ENCODE measurements around the gene ZNF469. TPM values are rescaled to one million over a fixed set of nuclear protein-coding genes. Genes with fewer than 3 reads are reported as not detected.

ZNF469 gene
- total RNA-seq, 1 experiment from 2014 or later: not detected

DNA sequence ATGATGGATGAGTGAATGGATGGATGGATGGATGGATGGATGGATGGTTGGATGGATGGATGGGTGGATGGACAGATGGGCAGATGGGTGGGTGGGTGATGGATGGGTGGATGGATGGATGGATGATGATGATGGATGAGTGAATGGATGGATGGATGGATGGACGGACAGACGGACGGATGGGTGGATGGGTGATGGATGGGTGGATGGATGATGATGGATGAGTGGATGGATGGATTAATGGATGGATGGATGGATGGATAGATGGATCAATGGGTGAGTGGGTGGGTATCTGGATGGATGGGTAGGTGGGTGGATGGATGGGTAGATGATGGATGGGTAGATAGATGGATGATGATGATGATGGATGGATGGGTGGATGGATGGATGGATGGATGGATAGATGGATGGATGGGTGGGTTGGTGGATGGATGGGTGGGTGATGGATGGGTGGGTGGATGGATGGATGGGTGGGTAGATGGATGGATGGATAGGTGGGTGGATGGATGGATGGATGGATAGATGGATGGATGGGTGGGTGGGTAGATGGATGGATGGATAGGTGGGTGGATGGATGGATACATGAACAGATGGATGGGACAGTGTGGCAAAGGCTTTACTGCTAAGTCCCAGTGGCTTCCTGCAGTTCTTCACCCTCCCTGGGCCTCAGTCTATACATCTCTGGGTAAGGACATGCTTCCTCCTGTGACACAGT is 40.1 kb downstream of the ZNF469 start:
- Histone ChIP-seq H3K9me2 (replicated peaks; ENCODE audit: insufficient read depth, low read length) (no peaks in the 10 kb centered on the region), H3K4me3 (ENCODE audit: low read length) (no peak overlapping the region), H4K20me1 (ENCODE audit: insufficient read depth, low read depth, low read length) (no peaks in the 10 kb centered on the region), H3K79me2 (ENCODE audit: low read length) (no peaks in the 10 kb centered on the region), H3K36me3 (ENCODE audit: insufficient read depth, low read length) (no peaks in the 10 kb centered on the region), H3K9ac (ENCODE audit: low read length) (no peak overlapping the region), H3K4me1 (ENCODE audit: low read length) (no peaks in the 10 kb centered on the region), H2AFZ (ENCODE audit: low read length) (no peak overlapping the region), H3K4me2 (ENCODE audit: low read depth, low read length, poor library complexity, severe bottlenecking) (no peak overlapping the region), H3K9me3 (ENCODE audit: low read length) (no peaks in the 10 kb centered on the region), H3K27ac (ENCODE audit: low read length) (no peak overlapping the region), H3K27me3 (ENCODE audit: low read length) (no peaks in the 10 kb centered on the region)
- no peak for DNase-seq

DNA sequence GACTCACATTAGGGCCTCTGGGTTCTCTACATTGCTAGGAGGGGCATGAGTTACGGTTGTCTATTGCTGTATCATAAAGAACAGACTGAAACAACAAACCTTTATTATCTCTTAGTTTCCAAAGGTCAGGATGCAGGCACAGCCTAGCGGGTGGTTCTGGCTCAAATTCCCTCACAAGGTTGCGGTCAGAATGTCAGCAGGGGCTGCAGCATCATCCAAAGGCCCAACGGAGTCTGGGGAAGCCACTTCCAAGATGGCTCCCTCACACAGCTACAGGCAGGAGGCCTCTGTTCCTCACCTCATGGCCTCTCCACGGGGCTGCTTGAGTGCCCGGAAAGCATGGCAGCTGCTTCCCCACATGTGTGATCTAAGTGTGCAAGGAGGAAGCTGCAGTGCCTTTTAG is 40.7 kb downstream of the ZNF469 start:
- no peak overlapping the region for H3K4me3 ChIP-seq (ENCODE audit: low read length)
- no peak overlapping the region for H3K9ac ChIP-seq (ENCODE audit: low read length)
- H3K36me3 ChIP-seq (ENCODE audit: insufficient read depth, low read length): no peaks in the 10 kb centered on the region
- no peaks in the 10 kb centered on the region for H4K20me1 ChIP-seq (ENCODE audit: insufficient read depth, low read depth, low read length)
- H3K9me2 ChIP-seq (replicated peaks; ENCODE audit: insufficient read depth, low read length): no peaks in the 10 kb centered on the region
- H3K27ac ChIP-seq (ENCODE audit: low read length): no peak overlapping the region
- no peaks in the 10 kb centered on the region for H3K27me3 ChIP-seq (ENCODE audit: low read length)
- H3K4me1 ChIP-seq (ENCODE audit: low read length): no peaks in the 10 kb centered on the region
- no peaks in the 10 kb centered on the region for H3K9me3 ChIP-seq (ENCODE audit: low read length)
- no peak for DNase-seq
- no peak overlapping the region for H3K4me2 ChIP-seq (ENCODE audit: low read depth, low read length, poor library complexity, severe bottlenecking)
- H2AFZ ChIP-seq (ENCODE audit: low read length): no peak overlapping the region
- H3K79me2 ChIP-seq (ENCODE audit: low read length): no peaks in the 10 kb centered on the region

DNA sequence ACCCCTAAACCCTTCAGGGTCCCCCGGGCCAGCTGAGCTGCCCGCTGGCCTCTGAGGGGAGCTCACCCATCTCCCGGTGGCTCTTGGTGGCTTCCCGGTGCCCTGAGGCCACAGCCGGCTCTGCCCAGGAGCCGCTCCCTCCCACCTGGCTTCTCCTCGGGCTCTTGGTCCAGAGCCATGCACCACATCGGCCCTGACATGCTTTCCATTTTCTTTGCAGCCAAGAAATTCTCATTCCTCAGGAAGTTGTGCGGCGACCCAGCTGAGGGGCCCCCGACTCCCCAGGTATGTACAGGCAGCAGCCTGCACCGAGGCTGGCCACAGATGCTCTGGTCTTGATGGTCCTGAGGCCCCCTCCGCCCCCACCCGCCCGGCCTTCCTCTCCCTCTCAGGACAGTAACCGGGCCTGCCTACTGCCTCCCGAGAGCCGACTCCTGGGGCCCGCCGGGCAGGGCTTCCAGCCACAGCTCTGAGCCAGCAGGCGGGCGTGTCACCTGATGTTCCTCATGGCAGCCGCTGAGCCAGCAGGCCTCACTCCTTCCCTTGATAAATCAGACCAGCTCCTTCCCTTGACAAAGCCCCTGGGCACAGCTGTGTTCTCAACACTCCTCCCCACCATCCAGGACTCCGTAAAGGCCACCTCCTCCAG is 42.0 kb downstream of the ZNF469 start:
- Histone ChIP-seq H3K9me3 (ENCODE audit: low read length) (no peaks in the 10 kb centered on the region), H3K27ac (ENCODE audit: low read length) (no peak overlapping the region), H3K9ac (ENCODE audit: low read length) (no peak overlapping the region), H3K4me2 (ENCODE audit: low read depth, low read length, poor library complexity, severe bottlenecking) (no peak overlapping the region), H3K36me3 (ENCODE audit: insufficient read depth, low read length) (no peaks in the 10 kb centered on the region), H3K4me3 (ENCODE audit: low read length) (no peak overlapping the region), H3K4me1 (ENCODE audit: low read length) (no peaks in the 10 kb centered on the region), H3K9me2 (replicated peaks; ENCODE audit: insufficient read depth, low read length) (no peaks in the 10 kb centered on the region), H2AFZ (ENCODE audit: low read length) (no peak overlapping the region), H4K20me1 (ENCODE audit: insufficient read depth, low read depth, low read length) (no peaks in the 10 kb centered on the region), H3K79me2 (ENCODE audit: low read length) (no peaks in the 10 kb centered on the region), H3K27me3 (ENCODE audit: low read length) (no peaks in the 10 kb centered on the region)
- no peak for DNase-seq

- Histone ChIP-seq H3K4me3 (ENCODE audit: low read length) (no peak overlapping the region), H3K27ac (ENCODE audit: low read length) (no peak overlapping the region), H3K9ac (ENCODE audit: low read length) (no peak overlapping the region), H3K4me2 (ENCODE audit: low read depth, low read length, poor library complexity, severe bottlenecking) (no peak overlapping the region), H3K9me3 (ENCODE audit: low read length) (no peaks in the 10 kb centered on the region), H3K36me3 (ENCODE audit: insufficient read depth, low read length) (no peaks in the 10 kb centered on the region), H4K20me1 (ENCODE audit: insufficient read depth, low read depth, low read length) (no peaks in the 10 kb centered on the region), H3K9me2 (replicated peaks; ENCODE audit: insufficient read depth, low read length) (no peaks in the 10 kb centered on the region), H3K4me1 (ENCODE audit: low read length) (no peaks in the 10 kb centered on the region), H3K27me3 (ENCODE audit: low read length) (no peaks in the 10 kb centered on the region), H3K79me2 (ENCODE audit: low read length) (no peaks in the 10 kb centered on the region), H2AFZ (ENCODE audit: low read length) (no peak overlapping the region)
- DNase-seq: no peak
These were observed 43.3 kb downstream of the ZNF469 start for GRCh38 chr16:88426018-88426417.

DNA sequence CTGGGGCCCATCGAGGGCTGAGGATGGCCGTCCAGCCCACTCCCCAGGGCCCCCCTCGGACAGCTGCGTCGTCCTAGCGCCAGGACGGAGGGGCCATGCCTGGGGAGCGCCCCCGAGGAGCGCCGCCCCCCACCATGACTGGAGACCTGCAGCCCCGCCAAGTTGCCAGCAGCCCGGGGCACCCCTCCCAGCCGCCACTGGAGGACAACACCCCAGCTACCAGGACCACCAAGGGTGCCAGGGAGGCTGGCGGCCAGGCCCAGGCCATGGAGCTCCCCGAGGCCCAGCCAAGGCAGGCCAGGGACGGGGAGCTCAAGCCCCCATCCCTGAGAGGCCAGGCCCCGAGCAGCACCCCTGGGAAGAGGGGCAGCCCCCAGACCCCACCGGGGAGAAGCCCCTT is 44.6 kb downstream of the ZNF469 start:
- Histone ChIP-seq H3K4me3 (ENCODE audit: low read length) (no peak overlapping the region), H2AFZ (ENCODE audit: low read length) (no peak overlapping the region), H3K27me3 (ENCODE audit: low read length) (no peaks in the 10 kb centered on the region), H4K20me1 (ENCODE audit: insufficient read depth, low read depth, low read length) (no peaks in the 10 kb centered on the region), H3K36me3 (ENCODE audit: insufficient read depth, low read length) (no peaks in the 10 kb centered on the region), H3K27ac (ENCODE audit: low read length) (no peak overlapping the region), H3K4me2 (ENCODE audit: low read depth, low read length, poor library complexity, severe bottlenecking) (no peak overlapping the region), H3K9ac (ENCODE audit: low read length) (no peak overlapping the region), H3K79me2 (ENCODE audit: low read length) (no peaks in the 10 kb centered on the region), H3K9me3 (ENCODE audit: low read length) (no peaks in the 10 kb centered on the region), H3K4me1 (ENCODE audit: low read length) (no peaks in the 10 kb centered on the region), H3K9me2 (replicated peaks; ENCODE audit: insufficient read depth, low read length) (no peaks in the 10 kb centered on the region)
- DNase-seq: no peak

DNA sequence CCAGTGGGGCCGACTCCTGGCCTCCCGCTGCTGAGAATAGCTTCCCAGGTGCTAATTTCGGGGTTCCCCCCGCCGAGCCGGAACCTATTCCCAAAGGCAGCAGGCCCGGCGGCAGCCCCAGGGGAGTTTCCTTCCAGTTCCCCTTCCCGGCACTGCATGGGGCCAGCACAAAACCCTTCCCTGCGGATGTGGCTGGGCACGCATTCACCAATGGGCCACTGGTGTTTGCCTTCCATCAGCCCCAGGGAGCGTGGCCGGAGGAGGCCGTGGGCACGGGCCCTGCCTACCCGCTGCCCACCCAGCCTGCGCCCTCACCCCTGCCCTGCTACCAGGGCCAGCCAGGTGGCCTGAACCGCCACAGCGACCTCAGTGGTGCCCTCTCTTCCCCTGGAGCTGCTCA is 45.4 kb downstream of the ZNF469 start:
- no peaks in the 10 kb centered on the region for H3K36me3 ChIP-seq (ENCODE audit: insufficient read depth, low read length)
- H3K9me2 ChIP-seq (replicated peaks; ENCODE audit: insufficient read depth, low read length): no peaks in the 10 kb centered on the region
- no peak overlapping the region for H2AFZ ChIP-seq (ENCODE audit: low read length)
- H3K27me3 ChIP-seq (ENCODE audit: low read length): no peaks in the 10 kb centered on the region
- no peak overlapping the region for H3K9ac ChIP-seq (ENCODE audit: low read length)
- no peaks in the 10 kb centered on the region for H3K79me2 ChIP-seq (ENCODE audit: low read length)
- H3K4me2 ChIP-seq (ENCODE audit: low read depth, low read length, poor library complexity, severe bottlenecking): no peak overlapping the region
- no peaks in the 10 kb centered on the region for H3K9me3 ChIP-seq (ENCODE audit: low read length)
- H3K4me3 ChIP-seq (ENCODE audit: low read length): no peak overlapping the region
- no peaks in the 10 kb centered on the region for H4K20me1 ChIP-seq (ENCODE audit: insufficient read depth, low read depth, low read length)
- DNase-seq: no peak
- no peaks in the 10 kb centered on the region for H3K4me1 ChIP-seq (ENCODE audit: low read length)
- no peak overlapping the region for H3K27ac ChIP-seq (ENCODE audit: low read length)

- no peak for DNase-seq
- H3K79me2 ChIP-seq (ENCODE audit: low read length): no peaks in the 10 kb centered on the region
- H3K9ac ChIP-seq (ENCODE audit: low read length): no peak overlapping the region
- H3K4me2 ChIP-seq (ENCODE audit: low read depth, low read length, poor library complexity, severe bottlenecking): no peak overlapping the region
- no peaks in the 10 kb centered on the region for H3K4me1 ChIP-seq (ENCODE audit: low read length)
- no peak overlapping the region for H3K4me3 ChIP-seq (ENCODE audit: low read length)
- no peak overlapping the region for H3K27ac ChIP-seq (ENCODE audit: low read length)
- H4K20me1 ChIP-seq (ENCODE audit: insufficient read depth, low read depth, low read length): no peaks in the 10 kb centered on the region
- no peaks in the 10 kb centered on the region for H3K9me2 ChIP-seq (replicated peaks; ENCODE audit: insufficient read depth, low read length)
- no peak overlapping the region for H2AFZ ChIP-seq (ENCODE audit: low read length)
- H3K27me3 ChIP-seq (ENCODE audit: low read length): no peaks in the 10 kb centered on the region
- H3K36me3 ChIP-seq (ENCODE audit: insufficient read depth, low read length): no peaks in the 10 kb centered on the region
- H3K9me3 ChIP-seq (ENCODE audit: low read length): no peaks in the 10 kb centered on the region
These were observed 46.0 kb downstream of the ZNF469 start for GRCh38 chr16:88428616-88429386.

DNA sequence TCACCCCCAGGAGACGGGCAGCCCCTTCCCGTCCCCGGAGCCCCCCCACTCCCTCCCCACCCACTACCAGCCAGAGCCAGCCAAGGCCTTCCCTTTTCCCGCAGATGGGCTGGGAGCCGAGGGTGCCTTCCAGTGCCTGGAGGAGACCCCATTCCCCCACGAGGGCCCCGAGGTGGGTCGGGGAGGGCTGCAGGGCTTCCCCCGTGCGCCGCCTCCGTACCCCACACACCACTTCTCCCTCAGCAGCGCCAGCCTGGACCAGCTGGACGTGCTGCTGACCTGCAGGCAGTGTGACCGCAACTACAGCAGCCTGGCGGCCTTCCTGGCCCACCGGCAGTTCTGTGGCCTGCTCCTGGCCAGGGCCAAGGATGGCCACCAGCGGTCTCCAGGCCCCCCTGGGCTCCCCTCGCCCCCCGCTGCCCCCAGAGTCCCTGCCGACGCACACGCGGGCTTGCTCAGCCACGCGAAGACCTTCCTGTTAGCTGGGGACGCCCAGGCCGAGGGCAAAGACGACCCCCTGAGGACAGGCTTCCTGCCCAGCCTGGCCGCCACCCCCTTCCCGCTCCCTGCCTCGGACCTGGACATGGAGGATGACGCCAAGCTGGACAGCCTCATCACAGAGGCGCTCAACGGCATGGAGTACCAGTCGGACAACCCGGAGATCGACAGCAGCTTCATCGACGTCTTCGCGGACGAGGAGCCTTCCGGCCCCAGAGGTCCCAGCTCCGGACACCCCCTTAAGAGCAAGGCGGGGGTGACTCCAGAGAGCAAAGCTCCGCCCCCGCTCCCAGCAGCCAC is 46.8 kb downstream of the ZNF469 start:
- Histone ChIP-seq H3K79me2 (ENCODE audit: low read length) (no peaks in the 10 kb centered on the region), H3K4me3 (ENCODE audit: low read length) (no peak overlapping the region), H3K36me3 (ENCODE audit: insufficient read depth, low read length) (no peaks in the 10 kb centered on the region), H3K9me3 (ENCODE audit: low read length) (no peaks in the 10 kb centered on the region), H4K20me1 (ENCODE audit: insufficient read depth, low read depth, low read length) (no peaks in the 10 kb centered on the region), H3K4me1 (ENCODE audit: low read length) (no peaks in the 10 kb centered on the region), H3K27me3 (ENCODE audit: low read length) (no peaks in the 10 kb centered on the region), H3K27ac (ENCODE audit: low read length) (no peak overlapping the region), H2AFZ (ENCODE audit: low read length) (no peak overlapping the region), H3K9me2 (replicated peaks; ENCODE audit: insufficient read depth, low read length) (no peaks in the 10 kb centered on the region), H3K4me2 (ENCODE audit: low read depth, low read length, poor library complexity, severe bottlenecking) (no peak overlapping the region), H3K9ac (ENCODE audit: low read length) (no peak overlapping the region)
- DNase-seq: no peak

All from Karpas-422 (cell line).